GM18861 (cell line): ENCODE data around the gene RAB5B.
"Not testable (repeated sequence)": the region's sequence is repeated elsewhere in the genome, so short reads cannot be mapped to it uniquely, and the experiment has no call there.

ENCODE experiments used
- ATAC-seq: cut with Tn5 transposase; IDR thresholded peaks from one replicate; pipeline ENCODE4 v1.9.1; 2021; ENCODE audit not compliant: unreplicated experiment

The RAB5B gene

DNA sequence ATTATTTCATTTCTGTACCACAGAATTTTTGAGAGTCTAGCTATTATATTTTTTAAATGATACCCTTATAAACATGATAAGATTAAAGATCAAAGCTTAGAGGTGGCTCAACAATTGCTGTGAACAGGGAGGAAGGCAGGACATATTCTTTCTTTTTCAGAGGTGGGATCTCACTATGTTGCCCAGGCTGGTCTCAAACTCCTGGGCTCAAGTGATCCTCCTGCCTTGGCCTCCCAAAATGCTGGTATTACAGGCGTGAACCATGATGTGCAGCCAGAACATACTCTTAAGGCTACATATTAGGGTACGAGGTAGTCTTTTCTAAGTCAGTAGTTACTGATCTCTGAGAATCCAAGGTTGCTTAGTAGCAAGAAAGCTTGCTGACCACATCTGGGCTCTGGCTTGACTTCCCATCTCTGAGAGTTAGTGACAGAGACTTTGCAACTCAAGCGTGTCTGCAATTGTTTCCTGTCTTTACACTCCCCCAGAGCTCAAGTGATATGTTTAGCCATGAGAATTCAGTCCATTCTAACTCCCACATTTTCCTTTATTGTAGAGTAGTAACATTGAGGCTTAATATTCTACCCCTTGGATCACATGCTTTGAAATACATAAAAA lies 8.6 kb downstream of the RAB5B start:
- peak; percentile 87 for ATAC-seq

DNA sequence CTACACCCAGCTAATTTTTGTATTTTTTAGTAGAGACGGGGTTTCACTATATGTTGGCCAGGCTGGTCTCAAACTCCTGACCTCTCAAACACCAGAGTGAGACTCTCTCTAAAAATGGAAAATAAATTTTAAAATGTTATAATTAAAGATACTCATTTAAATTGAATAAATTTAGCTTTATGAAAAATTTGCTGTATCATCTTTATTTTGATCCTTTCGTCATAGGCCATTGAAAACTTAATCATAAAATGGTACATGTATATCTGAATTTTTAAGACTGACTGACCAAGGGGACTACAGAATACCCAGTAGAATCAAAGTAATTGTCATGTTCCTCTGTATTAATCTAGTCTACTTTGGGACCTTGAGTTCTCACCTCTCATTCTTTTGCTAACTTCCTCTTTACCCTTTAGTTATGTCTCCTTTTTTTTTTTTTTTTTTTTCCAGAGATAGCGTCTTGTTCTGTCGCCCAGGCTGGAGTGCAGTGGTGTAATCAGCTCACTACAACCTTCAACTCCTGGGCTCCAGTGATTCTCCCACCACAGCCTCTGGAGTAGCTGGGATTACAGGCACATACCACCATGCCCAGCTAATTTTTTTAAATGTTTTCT lies 9.5 kb downstream of the RAB5B start:
- ATAC-seq = no peak

DNA sequence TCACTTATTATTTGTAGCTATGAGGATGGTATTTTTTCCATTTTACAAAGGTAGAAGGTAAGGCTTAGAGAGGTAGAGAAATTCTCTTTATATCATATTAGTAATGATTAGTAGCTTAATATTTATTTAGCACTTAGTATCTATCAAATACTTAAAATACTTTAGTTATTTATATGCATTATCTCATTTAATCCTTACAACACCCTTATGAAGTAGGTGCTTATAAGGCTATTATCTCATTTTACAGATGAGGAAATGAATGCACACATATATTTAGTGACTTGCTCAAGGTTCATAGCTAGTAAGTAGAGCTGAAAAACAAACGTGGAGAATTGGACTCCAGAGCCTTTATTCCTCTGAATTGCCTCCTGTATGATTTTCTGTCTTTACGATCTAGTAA lies 11.0 kb downstream of the RAB5B start:
- no peak for ATAC-seq

DNA sequence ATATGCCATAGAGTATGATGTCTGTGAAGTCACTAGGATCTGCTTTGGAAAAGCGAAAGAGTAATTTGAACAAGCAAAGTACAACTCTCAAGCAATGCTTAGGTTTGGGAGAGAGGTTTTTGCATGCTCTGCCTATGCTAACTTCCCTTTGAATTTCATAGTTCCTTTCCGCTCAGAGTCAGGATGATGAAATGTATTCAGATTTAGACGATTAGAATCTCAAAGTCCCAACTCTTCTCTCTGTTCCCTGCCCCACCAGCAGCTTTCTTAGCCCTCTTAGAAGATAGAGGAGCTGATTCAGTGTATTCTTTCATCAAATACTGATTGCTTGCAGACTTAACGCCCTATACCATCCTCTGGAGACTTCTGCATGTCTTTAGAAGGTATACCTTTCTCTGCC lies 11.5 kb downstream of the RAB5B start:
- no peak for ATAC-seq

DNA sequence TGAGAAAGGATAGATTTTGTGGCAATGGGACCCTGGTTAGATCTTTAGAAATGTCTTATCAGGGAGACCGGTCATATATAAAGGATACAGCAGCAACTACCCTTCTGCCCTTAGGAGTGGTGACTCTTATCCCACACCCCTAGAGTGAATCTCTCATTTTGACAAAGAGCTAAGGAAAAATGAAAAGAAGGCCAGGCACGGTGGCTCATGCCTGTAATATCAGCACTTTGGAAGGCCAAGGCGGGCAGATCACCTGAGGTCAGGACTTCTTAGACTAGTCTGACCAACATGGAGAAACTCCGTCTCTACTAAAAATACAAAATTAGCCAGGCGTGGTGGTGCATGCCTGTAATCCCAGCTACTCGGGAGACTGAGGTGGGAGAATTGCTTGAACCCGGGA lies 12.1 kb downstream of the RAB5B start:
- not testable (repeated sequence) for ATAC-seq

DNA sequence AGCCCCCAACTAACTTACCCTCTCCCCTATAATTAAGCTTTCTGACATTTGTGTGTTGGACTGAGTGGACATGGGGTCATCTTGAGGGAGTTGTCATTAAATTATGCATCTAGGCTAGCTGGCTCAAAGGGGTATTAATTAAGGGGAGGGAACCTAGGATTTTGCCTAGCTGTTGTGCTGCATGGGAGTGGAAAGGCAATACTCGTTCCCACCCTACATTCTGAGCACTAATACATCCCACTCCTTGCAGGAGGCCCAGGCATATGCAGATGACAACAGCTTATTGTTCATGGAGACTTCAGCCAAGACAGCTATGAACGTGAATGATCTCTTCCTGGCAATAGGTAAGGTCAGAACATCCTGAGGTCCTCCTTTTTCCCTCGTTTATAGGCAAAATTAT lies 17.2 kb downstream of the RAB5B start:
- no peak for ATAC-seq

DNA sequence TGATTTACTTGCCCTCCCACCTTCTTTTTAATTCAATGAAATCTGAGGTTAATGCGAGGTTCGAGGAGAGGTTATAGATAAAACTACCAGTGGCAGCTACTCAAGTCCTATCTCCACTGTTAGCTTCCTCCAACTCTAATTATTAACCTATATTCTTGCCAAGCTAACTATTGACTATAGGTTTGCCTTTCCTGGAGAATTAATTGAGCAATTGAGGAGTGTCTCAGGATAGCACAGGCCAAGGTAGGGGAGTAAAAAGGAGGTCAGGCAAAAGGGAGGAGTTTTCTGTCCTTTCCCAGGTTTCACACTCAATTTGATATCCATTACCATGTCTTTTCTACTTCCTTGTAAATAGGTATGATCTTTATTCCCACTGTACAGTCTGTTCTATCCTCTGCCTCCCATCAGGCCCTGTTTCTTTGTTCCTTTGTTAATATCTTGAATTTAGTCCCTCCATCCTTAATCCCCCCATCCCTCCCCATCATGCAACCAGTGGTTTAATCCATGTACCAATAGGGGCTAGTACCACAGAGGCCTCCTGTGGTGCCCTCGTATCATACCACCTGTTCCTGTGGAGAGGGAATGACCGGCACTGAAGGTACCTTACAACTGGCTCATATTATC lies 19.5 kb downstream of the RAB5B start:
- no peak for ATAC-seq

DNA sequence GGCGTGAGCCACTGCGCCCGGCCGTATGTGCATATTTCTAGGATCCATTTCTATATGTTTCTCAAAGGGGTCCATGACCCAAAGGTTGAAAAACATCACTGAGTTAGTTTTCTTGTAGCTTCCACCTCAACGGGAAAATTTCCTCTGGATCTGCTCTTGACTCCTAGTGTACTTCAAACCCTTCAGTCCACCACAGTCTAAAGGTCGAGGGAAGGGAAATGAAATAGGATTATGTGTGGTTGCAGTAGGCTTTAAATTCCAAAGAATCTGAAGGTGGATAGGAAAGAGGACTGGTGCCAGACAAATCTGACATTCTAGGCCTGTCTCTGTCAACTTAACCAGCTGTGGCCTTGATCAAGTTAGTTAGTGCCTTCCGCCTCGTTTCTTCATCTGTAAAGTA lies 21.5 kb downstream of the RAB5B start:
- ATAC-seq = no peak

DNA sequence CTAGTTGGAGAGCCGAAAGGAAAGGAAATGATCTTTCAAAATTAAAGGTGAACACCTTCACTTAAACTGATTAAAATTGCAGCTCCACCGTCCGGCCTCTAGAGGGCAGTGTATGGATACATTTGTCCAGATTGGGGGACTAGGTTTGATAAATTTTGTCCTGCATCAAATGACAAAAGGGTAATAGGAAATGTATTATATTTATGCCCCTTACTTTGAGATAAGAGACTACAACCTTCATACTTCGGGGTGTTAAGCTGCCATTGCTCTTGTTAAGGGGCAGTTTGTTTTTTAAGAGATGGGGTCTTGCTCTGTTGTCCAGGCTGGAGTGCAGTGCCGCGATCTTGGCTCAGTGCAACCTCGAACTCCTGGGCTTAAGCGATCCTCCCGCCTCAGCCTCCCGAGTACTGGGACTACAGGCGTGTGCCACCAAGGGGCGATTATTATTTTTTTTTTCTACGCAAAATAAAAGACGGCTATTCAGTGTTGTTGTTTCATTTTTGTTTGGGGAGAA lies 22.4 kb downstream of the RAB5B start:
- ATAC-seq = no peak

DNA sequence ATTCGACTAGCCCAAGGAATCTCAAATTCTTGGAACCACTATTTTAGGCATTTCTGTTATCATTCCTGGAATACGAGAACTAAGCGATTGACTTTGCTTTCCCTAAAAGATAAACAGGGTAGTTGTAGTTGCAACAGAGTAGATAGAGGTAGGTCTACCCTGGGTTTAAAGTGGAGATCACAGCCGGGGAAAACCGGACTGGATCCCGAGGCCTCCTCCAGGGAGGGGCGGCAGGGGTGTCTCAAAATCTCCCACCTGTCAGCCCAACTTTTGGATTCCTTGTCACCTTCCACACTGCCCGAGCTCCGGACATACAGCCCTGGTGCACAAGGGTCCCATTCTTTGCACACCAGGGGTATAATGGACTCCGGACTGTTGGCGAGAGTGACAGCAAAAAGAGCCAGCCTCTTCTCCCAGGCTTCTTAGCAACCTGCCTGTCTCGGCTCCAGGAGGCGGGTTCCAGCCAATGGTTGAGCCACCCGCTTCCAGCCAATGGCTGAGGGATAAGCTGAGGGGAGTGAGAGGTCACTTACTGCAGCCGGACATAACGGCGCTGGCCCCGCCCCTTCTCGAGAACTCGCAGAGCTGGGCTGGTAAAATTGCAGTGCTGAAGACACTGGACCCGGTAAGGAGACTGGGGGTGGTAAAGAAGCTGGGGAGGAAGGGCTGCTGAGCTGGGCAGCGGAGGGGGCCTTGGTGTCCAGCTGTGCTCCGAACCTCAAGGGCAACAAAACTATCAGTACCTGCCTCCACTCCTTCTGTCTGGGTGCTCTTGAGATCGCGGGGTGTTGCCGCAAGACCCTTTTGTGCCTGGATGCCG lies 23.0 kb downstream of the RAB5B start, which contains the start of gene SUOX:
TSS of gene SUOX (plus strand) at position 562 of the 820 bp plus-strand sequence. CDS start 4,946 bp downstream, outside the sequence.
- peak; percentile 99 for ATAC-seq

DNA sequence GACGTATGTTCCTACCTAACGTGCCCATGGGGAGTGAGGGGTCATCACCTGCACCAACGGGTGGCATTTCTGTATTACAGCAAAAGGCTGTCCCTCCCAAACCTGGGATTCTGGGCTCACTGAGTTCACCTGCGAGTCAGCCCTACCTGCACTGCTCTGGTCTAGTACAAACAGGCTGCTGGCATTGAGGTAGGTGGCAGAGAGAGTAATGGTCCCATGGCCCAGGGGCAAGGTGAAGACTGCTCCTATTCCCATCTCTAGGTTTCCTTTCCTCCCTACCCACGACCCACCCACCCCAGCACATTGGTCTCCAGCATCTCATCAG lies 23.6 kb downstream of the RAB5B start:
- ATAC-seq = no peak

DNA sequence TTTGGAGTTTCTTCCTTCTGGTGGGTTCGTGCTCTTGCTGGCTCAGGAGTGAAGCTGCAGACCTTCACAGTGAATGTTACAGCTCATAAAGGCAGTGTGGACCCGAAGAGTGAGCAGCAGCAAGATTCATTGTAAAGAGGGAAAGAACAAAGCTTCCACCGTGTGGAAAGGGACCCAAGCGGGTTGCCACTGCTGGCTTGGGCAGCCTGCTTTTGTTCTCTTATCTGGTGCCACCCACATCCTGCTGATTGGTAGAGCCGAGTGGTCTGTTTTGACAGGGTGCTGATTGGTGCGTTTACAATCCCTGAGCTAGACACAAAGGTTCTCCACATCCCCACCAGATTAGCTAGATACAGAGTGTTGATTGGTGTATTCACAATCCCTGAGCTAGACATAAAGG lies 25.6 kb downstream of the RAB5B start:
- ATAC-seq = not testable (repeated sequence)

DNA sequence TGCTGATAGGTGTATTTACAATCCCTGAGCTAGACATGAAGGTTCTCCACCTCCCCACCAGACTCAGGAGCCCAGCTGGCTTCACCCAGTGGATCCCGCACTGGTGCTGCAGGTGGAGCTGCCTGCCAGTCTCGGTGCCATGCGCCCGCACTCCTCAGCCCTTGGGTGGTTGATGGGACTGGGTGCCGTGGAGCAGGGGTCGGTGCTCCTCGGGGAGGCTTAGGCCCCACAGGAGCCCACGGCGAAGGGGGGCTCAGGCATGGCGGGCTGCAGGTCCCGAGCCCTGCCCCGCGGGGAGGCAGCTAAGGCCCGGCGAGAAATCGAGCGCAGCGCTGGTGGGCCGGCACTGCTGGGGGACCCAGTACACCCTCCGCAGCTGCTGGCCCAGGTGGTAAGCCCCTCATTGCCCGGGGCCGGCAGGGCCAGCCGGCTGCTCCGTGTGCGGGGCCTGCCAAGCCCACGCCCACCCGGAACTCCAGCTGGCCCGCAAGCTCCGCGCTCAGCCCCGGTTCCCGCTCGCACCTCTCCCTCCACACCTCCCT lies 26.2 kb downstream of the RAB5B start:
- not testable (repeated sequence) for ATAC-seq

DNA sequence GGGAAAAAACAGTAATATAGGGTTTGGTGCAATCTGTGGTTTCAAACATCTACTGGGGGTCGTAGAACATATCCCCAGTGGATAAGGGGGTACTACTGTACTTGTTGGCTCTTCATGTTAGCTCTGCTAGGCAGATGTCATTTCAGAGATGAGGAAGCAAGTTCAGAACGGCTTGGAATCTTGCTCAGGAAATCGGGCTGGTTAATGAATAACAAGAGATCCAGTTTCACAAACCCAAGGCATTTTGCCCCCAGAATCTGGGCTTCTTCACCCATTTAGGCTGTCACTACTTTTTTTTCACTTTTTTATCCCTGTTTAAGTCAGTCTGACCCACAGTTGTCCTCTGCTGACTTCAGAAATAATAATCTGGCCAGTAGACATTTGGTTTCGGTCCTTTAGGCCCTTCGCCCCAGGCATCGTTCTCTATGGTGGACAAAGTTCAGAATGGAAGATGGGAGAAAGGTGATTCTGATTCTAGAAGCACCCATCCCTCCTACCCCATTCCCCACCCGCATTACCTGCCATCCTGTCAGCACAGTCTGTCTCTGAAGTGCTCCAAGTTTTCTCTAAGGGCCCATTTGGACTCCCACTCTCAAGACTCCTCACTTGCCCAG lies 27.7 kb downstream of the RAB5B start:
- ATAC-seq = no peak

DNA sequence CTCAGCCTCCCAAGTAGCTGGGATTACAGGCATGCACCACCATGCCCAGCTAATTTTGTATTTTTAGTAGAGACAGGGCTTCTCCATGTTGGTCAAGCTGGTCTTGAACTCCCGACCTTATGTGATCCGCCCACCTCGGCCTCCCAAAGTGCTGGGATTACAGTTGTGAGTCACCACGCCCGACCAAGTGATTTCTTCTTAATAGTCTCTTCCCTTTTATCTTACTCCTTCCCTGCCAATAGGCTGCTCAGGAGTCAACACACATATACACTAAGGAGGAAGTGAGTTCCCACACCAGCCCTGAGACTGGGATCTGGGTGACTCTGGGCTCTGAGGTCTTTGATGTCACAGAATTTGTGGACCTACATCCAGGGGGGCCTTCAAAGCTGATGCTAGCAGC lies 29.5 kb downstream of the RAB5B start:
- ATAC-seq = not testable (repeated sequence)

DNA sequence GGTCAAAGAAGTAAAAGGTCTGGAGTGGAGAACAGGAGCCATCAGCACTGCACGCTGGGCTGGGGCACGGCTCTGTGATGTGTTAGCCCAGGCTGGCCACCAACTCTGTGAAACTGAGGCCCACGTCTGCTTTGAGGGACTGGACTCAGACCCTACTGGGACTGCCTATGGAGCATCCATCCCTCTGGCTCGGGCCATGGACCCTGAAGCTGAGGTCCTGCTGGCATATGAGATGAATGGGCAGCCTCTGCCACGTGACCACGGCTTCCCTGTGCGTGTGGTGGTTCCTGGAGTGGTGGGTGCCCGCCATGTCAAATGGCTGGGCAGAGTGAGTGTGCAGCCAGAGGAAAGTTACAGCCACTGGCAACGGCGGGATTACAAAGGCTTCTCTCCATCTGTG lies 30.3 kb downstream of the RAB5B start:
- ATAC-seq = no peak

DNA sequence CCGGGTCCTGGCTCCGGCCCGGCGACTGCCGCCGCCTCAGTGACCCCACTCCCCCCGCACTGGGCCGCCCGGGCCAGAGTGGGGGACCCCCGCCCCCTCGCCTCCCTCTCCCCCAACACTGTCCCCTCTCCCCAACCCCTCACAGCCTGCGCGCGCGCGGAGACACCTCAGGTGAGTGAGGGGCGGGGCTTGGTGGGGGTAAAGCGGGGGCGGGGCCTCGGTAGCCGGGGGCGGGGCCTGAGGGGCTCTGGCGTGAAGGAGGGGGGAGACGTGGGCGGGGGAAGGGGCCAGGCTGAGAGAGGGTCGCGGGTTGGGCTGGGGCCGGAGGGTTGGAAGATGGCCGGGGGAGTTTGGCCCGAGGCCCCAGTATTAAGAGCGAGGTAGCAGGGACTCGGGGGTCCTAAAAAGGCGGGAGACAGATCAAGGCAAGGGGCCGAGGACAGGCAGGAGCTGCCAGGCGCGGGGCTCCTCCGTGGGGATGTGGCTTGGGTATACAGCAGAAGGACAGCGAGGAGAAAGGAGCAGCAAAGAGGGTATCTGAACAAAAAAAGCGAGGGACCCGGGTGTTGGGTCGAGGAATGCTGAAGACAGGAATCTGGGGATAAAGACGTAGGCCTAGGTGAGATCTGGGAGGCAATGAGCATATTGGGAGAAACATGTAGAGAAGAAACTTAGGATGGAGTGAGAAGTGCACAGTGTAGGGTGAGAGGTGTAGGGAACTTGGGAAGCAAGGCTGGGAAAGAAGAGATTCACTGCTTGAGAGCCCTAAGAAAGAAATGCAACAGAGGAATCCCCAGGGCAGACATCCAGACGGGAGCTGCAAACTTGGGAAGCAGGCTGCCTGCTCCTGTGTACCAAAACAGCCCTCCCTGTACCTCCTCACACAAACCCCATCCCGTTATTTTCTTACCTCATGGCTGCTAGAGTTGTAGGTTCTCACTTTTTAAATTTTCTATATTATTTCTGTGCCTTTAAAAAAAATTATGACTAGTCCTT lies 34.0 kb downstream of the RAB5B start:
- peak; percentile 13 for ATAC-seq

DNA sequence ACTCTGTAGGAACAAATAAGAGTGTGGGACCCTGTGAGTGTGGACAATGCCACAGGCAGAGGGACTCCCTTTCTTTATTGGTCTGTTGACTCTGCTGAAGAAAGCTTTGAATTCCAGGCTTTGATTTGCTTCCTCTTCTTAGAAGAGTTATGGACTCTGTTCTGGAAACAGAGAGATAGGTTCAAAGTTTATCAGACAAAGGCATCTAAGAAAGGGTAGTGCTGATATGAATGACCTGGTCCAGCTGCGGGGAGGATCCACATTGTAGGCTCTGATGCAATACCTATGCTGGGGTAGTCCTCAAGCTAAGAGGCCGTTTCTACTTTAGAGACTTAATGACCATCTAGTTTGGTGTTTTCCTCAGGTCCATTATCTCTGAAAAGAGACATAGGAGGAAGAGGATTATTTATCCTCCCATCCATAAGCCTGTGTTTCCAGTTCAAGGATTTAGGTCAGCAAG lies 36.3 kb downstream of the RAB5B start:
- ATAC-seq = no peak

DNA sequence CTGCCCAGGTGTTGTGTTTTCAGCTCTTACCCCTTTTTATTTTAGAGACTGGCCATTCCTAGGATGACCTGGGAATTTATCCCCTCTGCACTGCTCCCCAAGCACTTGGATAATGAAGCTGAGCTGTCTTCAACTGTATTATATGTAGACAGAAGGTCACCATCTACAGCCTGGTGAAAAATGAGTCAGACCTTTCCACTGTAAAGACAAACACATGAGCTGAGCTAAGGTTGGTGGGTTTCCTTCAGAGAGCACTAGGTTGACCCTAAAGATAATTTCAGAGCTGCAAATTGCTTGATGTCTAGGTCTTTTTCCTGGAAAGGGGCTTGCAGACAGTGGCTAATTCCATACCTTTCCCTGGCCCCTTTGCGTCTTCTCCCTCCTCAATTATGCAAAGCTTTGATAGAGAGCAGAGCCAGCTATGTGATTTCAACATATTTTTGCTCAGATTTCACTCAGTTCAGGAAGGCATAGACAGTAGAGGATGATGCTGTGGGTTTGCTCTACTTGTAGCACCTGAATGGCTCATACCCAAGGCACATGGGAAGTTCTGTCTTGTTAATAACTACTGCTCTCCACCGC lies 37.7 kb downstream of the RAB5B start:
- no peak for ATAC-seq
